WERI-Rb-1 (cell line): ENCODE data around the gene C2orf68.

Experiments used
- DNase-seq: peaks from one replicate; pipeline ENCODE4 v3.0.0-alpha.2; 2020
- H3K27ac ChIP-seq: fragments of 250-450 bp; sonication (Bioruptor Pico); 2 replicates; pipeline ENCODE4 v1.5.1; 2020; ENCODE audit warnings: mild to moderate bottlenecking, moderate library complexity
- H3K27me3 ChIP-seq: fragments of 250-450 bp; sonication (Bioruptor Pico); 2 replicates; pipeline ENCODE4 v1.5.1; 2021; ENCODE audit warnings: mild to moderate bottlenecking, low read depth, moderate library complexity; ENCODE audit not compliant: insufficient read depth, severe bottlenecking
- H3K36me3 ChIP-seq: fragments of 250-450 bp; sonication (Bioruptor Pico); 2 replicates; pipeline ENCODE4 v1.5.1; 2020; ENCODE audit warnings: mild to moderate bottlenecking, moderate library complexity
- H3K4me3 ChIP-seq: 2 replicates; pipeline ENCODE4 v1.5.1; 2011; ENCODE audit warnings: low read depth, mild to moderate bottlenecking, control low read depth, low read length
- H3K9me3 ChIP-seq: fragments of 250-450 bp; sonication (Bioruptor Pico); 2 replicates; pipeline ENCODE4 v1.5.1; 2021; ENCODE audit warnings: mild to moderate bottlenecking, moderate library complexity; ENCODE audit not compliant: severe bottlenecking
- CTCF ChIP-seq: IDR thresholded peaks from 2 replicates; pipeline ENCODE4 v1.5.1; 2011; ENCODE audit warnings: low read depth, mild to moderate bottlenecking, control low read depth, inconsistent platforms, low read length

C2orf68 gene

GRCh38 chr2:85578243-85579180 lies 33.4 kb downstream of the C2orf68 start:
- H3K36me3 ChIP-seq = no peaks in the 10 kb centered on the region
- no peaks in the 10 kb centered on the region for H3K27me3 ChIP-seq
- no peak overlapping the region for H3K4me3 ChIP-seq
- TF ChIP-seq CTCF = no peak
- DNase-seq = no peak
- H3K9me3 ChIP-seq = no peaks in the 10 kb centered on the region
- no peak overlapping the region for H3K27ac ChIP-seq

- no peaks in the 10 kb centered on the region for H3K27me3 ChIP-seq
- no peak for TF ChIP-seq CTCF
- DNase-seq = no peak
- no peaks in the 10 kb centered on the region for H3K9me3 ChIP-seq
- H3K4me3 ChIP-seq = no peak within 1 kb of the TSS
- no peak within 1 kb of the TSS for H3K27ac ChIP-seq
- no peaks in the 10 kb centered on the region for H3K36me3 ChIP-seq
Measured at GRCh38 chr2:85577386-85578242, 34.3 kb downstream of the C2orf68 start, which contains the start of gene VAMP8. VAMP8 (plus strand) TSS chr2:85577586; CDS start chr2:85577647, 61 bp downstream.

- DNase-seq = no peak
- H3K4me3 ChIP-seq = no peak overlapping the region
- H3K9me3 ChIP-seq = no peaks in the 10 kb centered on the region
- TF ChIP-seq CTCF = no peak
- no peaks in the 10 kb centered on the region for H3K27me3 ChIP-seq
- no peak overlapping the region for H3K27ac ChIP-seq
- H3K36me3 ChIP-seq = no peaks in the 10 kb centered on the region
Measured at GRCh38 chr2:85577063-85577385, 34.8 kb downstream of the C2orf68 start.

GRCh38 chr2:85575739-85576138 lies 36.1 kb downstream of the C2orf68 start:
- Histone ChIP-seq H3K36me3 (no peaks in the 10 kb centered on the region), H3K4me3 (no peak overlapping the region), H3K27me3 (no peaks in the 10 kb centered on the region), H3K9me3 (no peaks in the 10 kb centered on the region), H3K27ac (no peak overlapping the region)
- no peak for DNase-seq
- no peak for TF ChIP-seq CTCF

GRCh38 chr2:85566265-85566664 lies 45.6 kb downstream of the C2orf68 start:
- Histone ChIP-seq H3K9me3 (no peaks in the 10 kb centered on the region), H3K27ac (no peak overlapping the region), H3K4me3 (no peak overlapping the region), H3K36me3 (no peaks in the 10 kb centered on the region; the same call in 1 of the 2 replicates), H3K27me3 (no peaks in the 10 kb centered on the region)
- no peak for DNase-seq
- TF ChIP-seq CTCF = no peak
